OCI-LY1 (cell line): ENCODE data around the gene CDC42BPB.
"Not testable (repeated sequence)": the region's sequence is repeated elsewhere in the genome, so short reads cannot be mapped to it uniquely, and the experiment has no call there.

ENCODE experiments used
- H2AFZ ChIP-seq: fragments of 200-600 bp; sonication (generic), shearing (Covaris generic); 2 replicates; pipeline ENCODE4 v1.6.0; 2014; ENCODE audit warnings: antibody characterized with exemption, mild to moderate bottlenecking, low read length
- H3F3A ChIP-seq: fragments of 200-600 bp; sonication (generic), shearing (Covaris generic); 2 replicates; pipeline ENCODE4 v1.6.0; 2014; ENCODE audit warnings: mild to moderate bottlenecking, antibody characterized with exemption, low read length, moderate library complexity; ENCODE audit not compliant: insufficient read depth
- H3K27ac ChIP-seq: fragments of 200-600 bp; sonication (generic); 2 replicates; pipeline ENCODE4 v1.5.1; 2014; ENCODE audit warnings: low read length, mixed run types, mild to moderate bottlenecking, low read depth; ENCODE audit not compliant: poor library complexity, severe bottlenecking
- H3K27me3 ChIP-seq: fragments of 200-600 bp; sonication (generic); 2 replicates; pipeline ENCODE4 v1.6.0; 2014; ENCODE audit warnings: antibody characterized with exemption, mild to moderate bottlenecking, low read length, moderate library complexity; ENCODE audit not compliant: insufficient read depth
- H3K36me3 ChIP-seq: fragments of 200-600 bp; sonication (generic); 2 replicates; pipeline ENCODE4 v1.6.1; 2014; ENCODE audit warnings: mild to moderate bottlenecking, antibody characterized with exemption, low read length, moderate library complexity, mixed read lengths; ENCODE audit not compliant: insufficient read depth
- H3K4me1 ChIP-seq: fragments of 200-600 bp; sonication (generic); 2 replicates; pipeline ENCODE4 v1.5.1; 2014; ENCODE audit warnings: mild to moderate bottlenecking, low read length, moderate library complexity; ENCODE audit not compliant: insufficient read depth, severe bottlenecking
- H3K4me2 ChIP-seq: fragments of 200-600 bp; sonication (generic), shearing (Covaris generic); 2 replicates; pipeline ENCODE4 v1.6.1; 2014; ENCODE audit warnings: low read length
- H3K4me3 ChIP-seq: fragments of 200-600 bp; sonication (generic); 2 replicates; pipeline ENCODE4 v1.5.1; 2014; ENCODE audit warnings: low read length, low read depth, mild to moderate bottlenecking, mixed read lengths; ENCODE audit not compliant: poor library complexity, severe bottlenecking
- H3K79me2 ChIP-seq: fragments of 200-600 bp; shearing (Covaris generic); 2 replicates; pipeline ENCODE4 v1.6.1; 2016; ENCODE audit warnings: mixed run types, low read length, mixed read lengths; ENCODE audit not compliant: insufficient read depth
- H3K9ac ChIP-seq: fragments of 200-600 bp; sonication (generic), shearing (Covaris generic); 2 replicates; pipeline ENCODE4 v1.6.1; 2014; ENCODE audit warnings: mild to moderate bottlenecking, low read length, mixed read lengths
- H3K9me2 ChIP-seq: fragments of 200-600 bp; sonication (generic), shearing (Covaris generic); 2 replicates; pipeline ENCODE4 v1.6.1; 2014; ENCODE audit warnings: low read depth, mild to moderate bottlenecking, low read length, mixed read lengths
- H3K9me3 ChIP-seq: fragments of 200-600 bp; shearing (Covaris generic); 2 replicates; pipeline ENCODE4 v1.6.1; 2014; ENCODE audit warnings: low read length, mixed read lengths
- H4K20me1 ChIP-seq: fragments of 200-600 bp; sonication (generic), shearing (Covaris generic); 2 replicates; pipeline ENCODE4 v1.6.0; 2016; ENCODE audit warnings: mild to moderate bottlenecking, low read length; ENCODE audit not compliant: insufficient read depth
- EZH2 ChIP-seq: fragments of 200-600 bp; sonication (generic), shearing (Covaris generic); IDR thresholded peaks from 2 replicates; pipeline ENCODE4 v1.8.0; 2017; ENCODE audit warnings: borderline replicate concordance, mixed run types, mild to moderate bottlenecking, antibody characterized with exemption, low read length, moderate library complexity, mixed read lengths
- TF ChIP-seq, protein P1 (sequence below): fragments of 200-600 bp; sonication (generic), shearing (Covaris generic); IDR thresholded peaks from 2 replicates; pipeline ENCODE4 v1.5.1; 2017; ENCODE audit warnings: mild to moderate bottlenecking, antibody characterized with exemption, low read length, moderate library complexity, mixed read lengths

CDC42BPB gene

DNA sequence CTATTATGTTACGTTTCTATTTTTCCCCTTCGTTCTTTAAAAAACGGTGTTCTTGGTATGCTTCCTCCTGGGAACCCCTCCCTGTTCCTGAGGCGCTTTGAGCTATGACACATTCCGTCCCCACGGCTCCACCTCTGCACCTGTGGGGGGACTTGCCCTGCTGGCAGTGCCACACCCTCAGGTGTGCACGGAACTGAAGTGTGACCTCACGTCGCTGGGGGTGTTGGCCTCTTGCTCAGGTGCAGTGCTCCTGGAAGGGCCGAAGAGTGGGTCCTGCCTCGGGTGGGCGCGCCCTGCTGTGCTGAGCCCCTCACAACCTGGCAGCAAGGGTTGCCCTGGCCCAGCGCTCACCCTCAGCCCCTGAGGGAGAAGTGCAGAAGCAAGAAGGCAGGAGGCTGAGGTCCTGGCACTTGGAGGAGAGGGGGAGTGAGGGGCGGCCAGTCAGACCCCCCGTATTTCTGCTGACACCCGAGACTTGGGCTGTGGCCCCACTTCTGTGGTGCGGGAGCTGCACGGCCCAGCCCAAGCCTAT lies 129.9 kb downstream of the CDC42BPB start:
- no peaks in the 10 kb centered on the region for H3K27me3 ChIP-seq
- H4K20me1 ChIP-seq, result no peaks in the 10 kb centered on the region
- peak overlapping the region; percentile 57; the same call in 1 of the 2 replicates for H3K4me2 ChIP-seq
- no peaks in the 10 kb centered on the region for H3K9me3 ChIP-seq
- H3K9ac ChIP-seq, result no peak overlapping the region
- H3F3A ChIP-seq, result no peaks in the 10 kb centered on the region
- H3K4me1 ChIP-seq, result peaks cover 46% of the 10 kb centered on the region
- no peak overlapping the region for H2AFZ ChIP-seq
- TF ChIP-seq, protein P1, sequence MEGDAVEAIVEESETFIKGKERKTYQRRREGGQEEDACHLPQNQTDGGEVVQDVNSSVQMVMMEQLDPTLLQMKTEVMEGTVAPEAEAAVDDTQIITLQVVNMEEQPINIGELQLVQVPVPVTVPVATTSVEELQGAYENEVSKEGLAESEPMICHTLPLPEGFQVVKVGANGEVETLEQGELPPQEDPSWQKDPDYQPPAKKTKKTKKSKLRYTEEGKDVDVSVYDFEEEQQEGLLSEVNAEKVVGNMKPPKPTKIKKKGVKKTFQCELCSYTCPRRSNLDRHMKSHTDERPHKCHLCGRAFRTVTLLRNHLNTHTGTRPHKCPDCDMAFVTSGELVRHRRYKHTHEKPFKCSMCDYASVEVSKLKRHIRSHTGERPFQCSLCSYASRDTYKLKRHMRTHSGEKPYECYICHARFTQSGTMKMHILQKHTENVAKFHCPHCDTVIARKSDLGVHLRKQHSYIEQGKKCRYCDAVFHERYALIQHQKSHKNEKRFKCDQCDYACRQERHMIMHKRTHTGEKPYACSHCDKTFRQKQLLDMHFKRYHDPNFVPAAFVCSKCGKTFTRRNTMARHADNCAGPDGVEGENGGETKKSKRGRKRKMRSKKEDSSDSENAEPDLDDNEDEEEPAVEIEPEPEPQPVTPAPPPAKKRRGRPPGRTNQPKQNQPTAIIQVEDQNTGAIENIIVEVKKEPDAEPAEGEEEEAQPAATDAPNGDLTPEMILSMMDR, result no peak
- TF ChIP-seq EZH2, result no peak
- H3K79me2 ChIP-seq, result no peaks in the 10 kb centered on the region
- H3K9me2 ChIP-seq, result no peaks in the 10 kb centered on the region
- no peaks in the 10 kb centered on the region for H3K36me3 ChIP-seq
- H3K27ac ChIP-seq, result no peak overlapping the region
- peak overlapping the region; percentile 52 for H3K4me3 ChIP-seq

DNA sequence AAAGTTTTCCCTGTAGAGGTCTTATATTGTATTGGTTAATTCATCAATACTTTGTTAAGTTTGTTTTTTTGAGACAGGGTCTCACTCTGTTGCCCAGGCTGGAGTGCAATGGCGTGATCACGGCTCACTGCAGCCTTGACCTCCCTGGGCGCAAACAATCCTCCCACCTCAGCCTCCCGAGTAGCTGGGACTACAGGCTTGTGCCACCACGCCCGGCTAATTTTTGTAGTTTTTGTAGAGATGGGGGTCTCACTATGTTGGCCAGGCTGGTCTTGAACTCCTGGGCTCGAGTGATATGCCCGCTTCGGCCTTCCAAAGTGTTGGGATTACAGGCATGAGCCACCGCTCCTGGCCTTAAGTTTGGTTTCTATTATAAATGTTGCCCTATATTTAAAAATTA lies 130.5 kb downstream of the CDC42BPB start:
- H3K27ac ChIP-seq, H3K4me2 ChIP-seq, H3K27me3 ChIP-seq: not testable (repeated sequence)

DNA sequence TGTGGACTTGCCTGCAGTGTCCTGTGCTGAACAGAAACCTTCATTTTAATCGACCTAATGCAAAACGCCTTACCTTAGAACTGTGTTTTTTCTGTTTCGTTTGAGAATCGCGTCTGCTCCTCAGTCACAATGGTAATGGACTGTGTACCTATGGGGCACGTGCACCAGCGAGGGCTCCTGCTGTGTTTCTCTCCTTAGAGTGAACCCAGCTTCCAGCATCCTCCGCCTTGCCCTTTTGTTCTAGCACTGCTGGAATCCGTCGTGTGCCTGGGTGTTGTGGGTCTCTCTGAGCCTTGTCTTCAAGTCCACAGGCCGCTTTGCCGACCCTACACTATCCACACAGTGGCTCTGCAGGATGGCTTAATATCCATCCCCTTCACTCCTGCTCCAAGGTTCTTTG lies 131.2 kb downstream of the CDC42BPB start:
- Histone ChIP-seq H3K9me3 (no peaks in the 10 kb centered on the region), H3K36me3 (no peaks in the 10 kb centered on the region; the same call in 1 of the 2 replicates), H3K27me3 (no peaks in the 10 kb centered on the region), H3K4me1 (peaks cover 37% of the 10 kb centered on the region), H3K4me3 (no peak overlapping the region), H4K20me1 (no peaks in the 10 kb centered on the region), H3K9ac (no peak overlapping the region), H3K4me2 (no peak overlapping the region; the same call in 1 of the 2 replicates), H3F3A (no peaks in the 10 kb centered on the region), H3K27ac (no peak overlapping the region), H3K9me2 (no peaks in the 10 kb centered on the region), H2AFZ (no peak overlapping the region), H3K79me2 (no peaks in the 10 kb centered on the region)
- TF ChIP-seq, protein P1, result no peak
- no peak for TF ChIP-seq EZH2

More for the DNA sequence above, 130.5 kb downstream of the CDC42BPB start:
- H3K9me2 ChIP-seq, H3K79me2 ChIP-seq, H2AFZ ChIP-seq, H3K4me3 ChIP-seq, H3F3A ChIP-seq, H3K9ac ChIP-seq, H4K20me1 ChIP-seq, H3K36me3 ChIP-seq, H3K9me3 ChIP-seq: not testable (repeated sequence)
- peaks cover 44% of the 10 kb centered on the region for H3K4me1 ChIP-seq

DNA sequence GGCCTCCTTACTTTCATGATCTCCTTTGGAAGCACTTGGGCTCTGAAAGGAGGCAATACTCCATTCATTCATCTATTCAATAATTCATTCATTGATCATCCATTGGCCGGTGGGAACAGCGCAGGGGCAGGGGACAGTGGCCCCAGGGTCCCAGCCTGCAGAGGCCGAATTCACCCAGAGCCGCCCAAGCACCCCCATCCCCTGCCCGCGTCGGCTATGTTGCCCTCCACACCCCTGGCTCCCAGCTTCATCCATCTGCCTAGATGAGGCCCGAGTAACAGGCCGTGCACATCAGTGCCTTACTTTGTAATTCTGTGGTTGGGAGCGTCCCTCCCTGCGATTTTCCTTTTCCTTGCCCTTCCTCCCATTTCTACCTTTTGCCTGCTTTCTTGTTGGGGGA lies 131.7 kb downstream of the CDC42BPB start:
- Histone ChIP-seq H3K36me3 (no peaks in the 10 kb centered on the region; the same call in 1 of the 2 replicates), H3K27me3 (no peaks in the 10 kb centered on the region), H3F3A (no peaks in the 10 kb centered on the region), H3K4me2 (no peak overlapping the region), H3K4me3 (no peak overlapping the region), H3K9me2 (no peaks in the 10 kb centered on the region), H2AFZ (no peak overlapping the region), H3K9ac (no peak overlapping the region), H3K9me3 (no peaks in the 10 kb centered on the region), H4K20me1 (no peaks in the 10 kb centered on the region), H3K4me1 (peaks cover 32% of the 10 kb centered on the region), H3K79me2 (no peaks in the 10 kb centered on the region), H3K27ac (no peak overlapping the region)
- TF ChIP-seq EZH2, result no peak
- TF ChIP-seq, protein P1, result no peak
